Mammary epithelial cell (primary cell): ENCODE data around the gene TPRKB.

Experiments
- EZH2 ChIP-seq: IDR thresholded peaks from 2 replicates; pipeline ENCODE4 v1.6.1; 2012; ENCODE audit warnings: low read length, inconsistent platforms, borderline replicate concordance
- TF ChIP-seq, protein P1 (sequence below), 2 donors: IDR thresholded peaks in 1 of 2; conservative IDR thresholded peaks in 1 of 2; 2 replicates each; pipeline ENCODE4 v1.5.1; 2011 to 2012; ENCODE audit warnings: inconsistent platforms in 2 of 2, low read length in 2 of 2, mild to moderate bottlenecking in 2 of 2, control low read depth in 1 of 2, low read depth in 1 of 2; ENCODE audit not compliant: insufficient read depth in 1 of 2; ENCODE audit errors: extremely low read depth in 1 of 2

GRCh38 chr2:73704285-73704684 is 32.9 kb downstream of the TPRKB start:
- TF ChIP-seq, protein P1, sequence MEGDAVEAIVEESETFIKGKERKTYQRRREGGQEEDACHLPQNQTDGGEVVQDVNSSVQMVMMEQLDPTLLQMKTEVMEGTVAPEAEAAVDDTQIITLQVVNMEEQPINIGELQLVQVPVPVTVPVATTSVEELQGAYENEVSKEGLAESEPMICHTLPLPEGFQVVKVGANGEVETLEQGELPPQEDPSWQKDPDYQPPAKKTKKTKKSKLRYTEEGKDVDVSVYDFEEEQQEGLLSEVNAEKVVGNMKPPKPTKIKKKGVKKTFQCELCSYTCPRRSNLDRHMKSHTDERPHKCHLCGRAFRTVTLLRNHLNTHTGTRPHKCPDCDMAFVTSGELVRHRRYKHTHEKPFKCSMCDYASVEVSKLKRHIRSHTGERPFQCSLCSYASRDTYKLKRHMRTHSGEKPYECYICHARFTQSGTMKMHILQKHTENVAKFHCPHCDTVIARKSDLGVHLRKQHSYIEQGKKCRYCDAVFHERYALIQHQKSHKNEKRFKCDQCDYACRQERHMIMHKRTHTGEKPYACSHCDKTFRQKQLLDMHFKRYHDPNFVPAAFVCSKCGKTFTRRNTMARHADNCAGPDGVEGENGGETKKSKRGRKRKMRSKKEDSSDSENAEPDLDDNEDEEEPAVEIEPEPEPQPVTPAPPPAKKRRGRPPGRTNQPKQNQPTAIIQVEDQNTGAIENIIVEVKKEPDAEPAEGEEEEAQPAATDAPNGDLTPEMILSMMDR (conservative IDR thresholded peaks at IDR 0.05 in 1 of 2, IDR thresholded peaks at IDR 0.05 in 1 of 2; ENCODE audit: extremely low read depth in 1 of 2, insufficient read depth in 1 of 2, low read depth in 1 of 2, low read length in 2 of 2) = no peak
- no peak for TF ChIP-seq EZH2
